Fibroblast of skin of left biceps (primary cell): Measurements from ENCODE around the gene IL17REL.

Experiments used
- DNase-seq, 2 experiments: peaks; one replicate each; pipeline ENCODE4 v3.0.0-alpha.2; 2013; ENCODE audit warnings: low read depth in 2 of 2

The IL17REL gene

GRCh38 chr22:50022171-50022819 is 9.7 kb upstream of the IL17REL start:
- no peak for DNase-seq

DNA sequence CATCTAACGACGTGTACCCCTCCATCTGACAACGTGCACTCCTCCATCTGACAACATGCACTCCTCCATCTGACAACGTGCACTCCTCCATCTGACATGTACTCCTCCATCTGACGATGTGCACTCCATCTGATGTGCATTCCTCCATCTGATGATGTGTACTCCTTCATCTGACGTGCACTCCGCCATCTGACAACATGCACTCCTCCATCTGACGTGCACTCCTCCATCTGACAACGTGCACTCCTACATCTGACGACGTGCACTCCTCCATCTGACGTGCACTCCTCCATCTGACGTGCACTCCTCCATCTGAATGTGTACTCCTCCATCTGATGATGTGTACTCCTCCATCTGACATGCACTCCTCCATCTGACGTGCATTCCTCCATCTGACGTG is 8.0 kb upstream of the IL17REL start:
- no peak for DNase-seq

GRCh38 chr22:50019316-50019715 is 6.8 kb upstream of the IL17REL start:
- no peak for DNase-seq

GRCh38 chr22:50018608-50019285 is 6.2 kb upstream of the IL17REL start:
- DNase-seq: no peak

DNA sequence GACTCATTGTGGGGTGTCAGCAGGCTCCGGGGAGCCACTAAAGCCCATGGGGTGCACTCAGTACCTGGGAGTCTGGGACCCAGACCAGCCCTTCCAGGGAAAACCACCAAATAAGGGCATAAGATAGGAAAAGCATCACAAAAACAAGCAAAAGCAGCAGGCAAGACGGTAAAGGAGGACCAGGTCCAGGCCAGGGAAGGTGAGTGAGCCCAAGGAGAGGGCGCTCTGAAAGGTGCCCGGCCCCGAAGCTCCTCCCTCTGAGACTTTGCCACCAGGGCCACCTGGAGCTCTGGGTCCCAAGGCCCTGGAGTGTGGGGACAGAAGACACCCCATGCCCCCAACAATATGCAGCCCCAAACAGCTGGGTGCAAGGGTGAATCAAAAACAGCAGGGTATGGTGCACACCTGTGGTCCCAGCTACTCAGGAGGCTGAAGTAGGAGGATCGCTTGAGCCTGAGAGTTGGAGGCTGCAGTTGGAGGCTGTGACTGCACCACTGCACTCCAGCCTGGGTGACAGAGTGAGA is 5.2 kb upstream of the IL17REL start:
- DNase-seq: no peak

DNA sequence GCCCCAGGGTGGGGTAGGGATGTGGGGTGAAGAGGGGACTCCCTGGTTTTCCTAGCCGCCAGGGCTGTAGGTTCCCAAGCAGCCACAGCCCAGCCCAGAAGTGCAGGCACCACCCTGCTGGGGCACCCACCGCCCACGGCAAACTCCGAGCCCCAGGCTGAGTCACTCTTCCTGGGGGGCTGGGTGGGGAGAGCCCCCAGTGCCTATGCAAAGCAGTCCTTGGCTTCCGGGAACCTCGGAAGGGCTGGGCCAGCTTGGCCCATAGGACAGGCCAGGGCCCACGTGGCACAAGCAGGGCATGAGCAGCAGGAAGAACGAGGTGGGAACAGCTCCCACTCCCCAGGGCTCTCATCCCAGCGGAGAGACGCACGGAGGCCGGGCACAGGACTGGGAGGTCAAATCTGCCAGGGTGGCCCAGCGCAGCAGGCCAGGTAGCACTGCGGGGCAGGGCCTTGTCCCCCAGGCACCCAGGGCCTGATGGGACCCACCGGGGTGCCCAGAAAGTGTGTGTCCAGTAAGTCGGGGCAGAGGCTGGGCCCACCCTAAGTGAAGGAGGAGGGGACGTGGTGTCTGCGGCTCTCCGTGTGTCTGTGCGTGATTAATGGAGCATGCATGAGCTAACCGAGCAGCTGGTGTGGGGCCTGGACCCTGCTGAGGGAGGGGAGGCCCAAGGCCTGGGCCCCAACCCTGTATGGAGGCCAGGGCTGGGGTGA is 4.6 kb upstream of the IL17REL start:
- no peak for DNase-seq

- DNase-seq: no peak
These were observed 3.9 kb upstream of the IL17REL start for GRCh38 chr22:50016308-50016987.

GRCh38 chr22:50015451-50016307 is 3.1 kb upstream of the IL17REL start:
- DNase-seq: no peak

- no peak for DNase-seq
These were observed 2.3 kb upstream of the IL17REL start for GRCh38 chr22:50014655-50015401.

GRCh38 chr22:50014053-50014501 is 1.5 kb upstream of the IL17REL start:
- no peak for DNase-seq

DNA sequence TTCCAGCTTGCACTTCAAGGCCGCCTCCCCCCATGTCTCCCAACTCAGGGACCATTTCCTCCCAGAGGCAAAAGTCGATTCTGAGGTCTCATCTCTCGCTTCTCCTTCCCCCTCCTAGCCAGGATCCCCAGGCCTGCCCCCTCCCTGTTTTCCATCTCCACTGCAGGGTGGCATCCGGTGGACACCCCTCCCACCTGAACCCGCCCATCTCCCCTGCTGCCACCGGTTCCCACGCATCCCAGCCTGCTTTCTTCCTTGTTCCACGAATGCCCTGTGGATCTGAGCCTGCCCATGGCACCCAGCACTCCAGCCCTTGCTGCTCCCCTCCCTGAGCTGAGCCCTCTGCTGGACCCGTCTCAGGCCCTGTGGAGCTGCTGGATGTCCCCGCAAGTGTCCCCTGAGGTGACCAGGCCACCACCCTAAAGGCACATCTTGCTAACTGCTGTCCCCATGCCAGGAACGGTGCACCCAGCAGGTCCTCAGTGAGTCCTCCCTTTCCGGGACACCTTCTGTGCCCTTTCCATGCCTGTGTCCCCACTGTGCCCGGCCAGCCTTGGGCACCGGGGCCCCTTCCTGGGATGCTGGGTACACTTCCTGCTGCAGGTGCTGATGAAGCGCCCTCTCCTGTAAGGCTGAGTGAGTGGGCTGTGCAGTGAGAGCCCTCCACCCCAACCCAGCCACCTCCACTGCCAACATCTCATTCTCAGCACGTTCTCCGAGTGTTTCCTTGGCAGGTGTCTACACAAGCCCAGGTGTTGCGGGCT is 936 bp downstream of the IL17REL start:
- DNase-seq: no peak

GRCh38 chr22:50010676-50011446 is 1.7 kb downstream of the IL17REL start:
- DNase-seq: no peak

DNA sequence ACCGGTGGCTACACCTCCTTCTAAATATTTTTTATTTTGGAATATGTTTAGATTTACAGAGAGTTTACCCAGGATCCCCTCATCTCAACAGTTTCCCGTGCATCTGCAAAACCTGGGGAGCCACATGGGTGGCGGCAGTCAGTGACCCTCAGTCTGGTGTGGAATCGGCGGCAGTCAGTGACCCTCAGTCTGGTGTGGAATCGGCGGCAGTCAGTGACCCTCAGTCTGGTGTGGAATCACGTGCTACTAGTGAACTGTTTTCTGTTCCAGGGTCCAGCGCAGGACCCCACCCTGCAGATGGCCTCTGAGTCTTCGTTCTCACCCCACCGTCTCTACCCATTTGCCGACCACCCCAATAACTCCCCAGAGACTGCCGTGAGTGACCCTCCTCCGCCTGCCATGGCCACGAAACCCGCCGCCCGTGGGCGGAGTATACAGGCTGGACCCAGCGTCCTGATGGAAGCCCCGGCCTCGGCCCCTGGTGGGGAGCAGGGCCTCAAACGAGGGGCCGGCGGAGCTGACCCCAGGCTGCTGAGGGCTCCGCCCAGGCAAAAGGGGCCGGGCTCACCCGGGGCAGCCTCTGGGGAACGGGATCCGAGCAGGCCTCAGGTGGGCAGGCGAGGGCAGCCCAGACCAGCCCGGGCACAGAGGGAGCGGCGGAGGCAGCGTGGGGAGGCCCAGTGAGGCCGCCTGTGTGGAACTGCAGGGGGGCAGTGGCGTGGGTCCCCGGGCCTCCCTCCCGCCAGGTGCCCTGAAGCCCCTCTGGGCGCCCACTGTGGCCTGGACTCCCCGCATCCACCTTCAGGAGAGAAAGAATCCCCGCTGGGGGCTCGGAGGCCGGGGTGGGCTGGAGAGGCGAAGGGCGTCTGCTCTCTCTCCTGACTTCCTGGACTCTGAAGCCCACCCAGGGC is 2.5 kb downstream of the IL17REL start:
- no peak for DNase-seq

DNA sequence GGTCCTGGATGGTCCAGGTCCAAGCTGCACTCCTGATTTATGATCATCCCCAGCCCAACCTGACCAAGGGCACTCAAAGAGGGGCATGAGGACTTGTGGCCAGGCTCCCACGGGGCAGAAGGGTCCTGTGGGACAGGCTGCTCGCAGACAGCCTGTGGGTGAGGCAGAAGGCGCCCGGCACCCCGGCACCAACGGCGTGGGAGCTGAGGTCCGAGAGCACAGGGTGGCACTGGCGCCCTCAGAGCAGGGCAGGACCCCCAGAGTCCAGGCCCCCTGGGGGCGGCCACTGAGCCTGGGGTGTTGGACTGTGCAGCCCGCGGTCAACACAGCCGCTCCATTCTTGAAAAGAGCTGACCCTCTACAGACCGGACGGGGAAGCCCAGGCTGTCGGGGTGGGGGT is 3.3 kb downstream of the IL17REL start:
- DNase-seq: no peak

- DNase-seq: no peak
These were observed 4.2 kb downstream of the IL17REL start for GRCh38 chr22:50008151-50009040.

GRCh38 chr22:50007057-50007511 is 5.5 kb downstream of the IL17REL start:
- DNase-seq: no peak

DNA sequence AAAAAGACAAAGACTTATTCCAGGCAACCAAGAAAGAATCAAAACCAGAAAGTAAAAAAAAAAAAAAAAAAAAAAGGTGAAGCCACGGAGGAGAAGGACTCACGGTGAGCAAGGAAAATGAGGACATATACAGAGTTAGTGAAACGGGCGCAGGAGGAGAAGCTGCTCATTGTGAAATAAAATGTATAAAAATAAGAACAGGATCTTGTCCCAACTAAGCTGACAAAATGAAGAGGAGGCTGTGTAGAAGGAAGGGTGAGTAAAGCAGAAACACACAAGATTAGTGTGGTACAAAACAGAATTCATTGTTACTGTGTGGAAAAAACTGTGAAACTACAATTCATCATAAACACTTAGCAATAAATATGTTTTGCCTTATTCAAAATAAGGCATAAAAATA is 7.6 kb downstream of the IL17REL start:
- DNase-seq: no peak
